Embryonic facial prominence (tissue), 1 donor: Measurements from ENCODE around the gene SLC1A2.
"Not testable (repeated sequence)": the region's sequence is repeated elsewhere in the genome, so short reads cannot be mapped to it uniquely, and the experiment has no call there.

ENCODE experiments used
- DNase-seq: peaks from one replicate; pipeline ENCODE4 v3.0.0-alpha.2; 2016; ENCODE audit errors: extremely low spot score

SLC1A2 gene

GRCh38 chr11:35242412-35243242, 176.7 kb downstream of the SLC1A2 start:
- no peak for DNase-seq

DNA sequence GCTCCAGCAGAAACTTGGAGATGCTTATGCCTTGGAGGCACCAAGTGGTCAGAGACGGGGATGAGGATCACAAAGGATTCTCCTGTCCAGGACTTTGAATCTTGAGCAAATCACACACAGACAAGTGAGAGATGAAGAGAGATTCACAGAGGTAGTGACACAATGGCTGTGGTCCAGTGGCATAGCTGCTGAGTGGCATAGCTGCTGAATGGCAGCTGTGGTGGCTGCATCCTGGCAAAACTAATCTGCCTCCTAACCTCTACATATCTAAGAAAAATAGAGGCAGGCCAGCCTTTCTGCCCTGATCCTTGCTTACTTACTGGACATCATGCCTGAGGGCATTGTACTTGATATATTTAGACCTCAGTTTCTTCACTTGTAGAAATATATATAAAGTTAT, 177.8 kb downstream of the SLC1A2 start:
- DNase-seq: no peak

GRCh38 chr11:35241083-35241482, 178.3 kb downstream of the SLC1A2 start:
- DNase-seq: no peak

- no peak for DNase-seq
These were observed 179.8 kb downstream of the SLC1A2 start for GRCh38 chr11:35239471-35240075.

GRCh38 chr11:35238882-35239281, 180.5 kb downstream of the SLC1A2 start:
- DNase-seq: no peak

DNA sequence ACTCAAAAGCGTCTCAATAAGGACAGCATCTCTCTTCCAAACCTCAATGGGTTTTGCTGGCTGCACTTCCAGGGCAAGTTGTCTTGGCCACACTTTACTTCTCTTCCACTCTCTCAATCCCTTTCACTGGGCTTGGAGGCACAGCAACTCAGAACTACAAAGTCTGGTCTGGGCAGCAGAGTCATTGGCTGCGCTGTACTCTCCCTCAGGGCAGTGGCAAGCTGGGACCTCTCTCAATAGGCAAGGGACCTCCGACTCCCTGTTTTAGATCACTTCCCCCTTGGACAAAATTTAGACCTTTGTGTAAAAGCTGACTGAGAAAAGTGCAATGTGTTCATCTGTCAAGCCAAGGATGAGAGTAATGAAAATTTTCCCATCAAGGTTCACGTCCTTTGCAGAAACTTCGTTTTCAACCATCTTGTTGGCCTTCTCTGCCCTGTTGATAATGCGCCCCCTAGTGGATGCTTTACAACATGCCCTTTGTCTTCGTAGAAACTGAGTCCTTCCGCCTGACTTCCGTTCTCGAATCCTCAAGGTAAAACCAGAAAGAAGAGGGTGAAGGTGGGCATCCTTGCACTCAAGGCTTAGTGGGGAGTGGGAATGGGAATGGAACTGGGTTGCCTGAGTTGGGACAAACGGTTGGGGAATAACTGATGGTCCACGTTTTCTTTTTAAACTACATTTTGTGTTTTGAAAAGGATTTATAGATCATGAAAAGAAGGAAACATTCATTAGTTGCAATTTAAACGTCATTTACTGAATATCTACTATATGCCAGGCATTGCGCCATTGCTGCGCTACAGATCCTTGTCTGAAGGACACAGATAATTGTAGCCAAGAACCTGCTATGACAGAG, 181.3 kb downstream of the SLC1A2 start:
- no peak for DNase-seq

- DNase-seq: no peak
These were observed 182.0 kb downstream of the SLC1A2 start for GRCh38 chr11:35237351-35237750.

DNA sequence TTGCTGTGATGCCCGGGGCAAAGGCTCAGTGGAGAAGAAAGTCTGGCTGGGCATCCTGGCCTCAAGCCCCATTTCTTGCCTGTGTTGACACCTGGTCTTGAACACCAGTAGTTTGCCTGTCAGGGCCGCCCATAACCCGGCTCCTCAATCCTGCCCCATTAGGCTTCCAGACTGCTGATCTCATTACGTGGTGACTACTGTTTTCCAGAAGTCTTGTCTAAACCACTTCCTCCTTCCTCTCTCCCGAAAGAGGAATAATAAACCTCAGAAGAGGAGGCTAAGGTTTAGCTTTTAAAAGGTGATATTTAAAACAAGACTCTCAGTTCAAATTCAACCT, 182.7 kb downstream of the SLC1A2 start:
- DNase-seq: no peak

DNA sequence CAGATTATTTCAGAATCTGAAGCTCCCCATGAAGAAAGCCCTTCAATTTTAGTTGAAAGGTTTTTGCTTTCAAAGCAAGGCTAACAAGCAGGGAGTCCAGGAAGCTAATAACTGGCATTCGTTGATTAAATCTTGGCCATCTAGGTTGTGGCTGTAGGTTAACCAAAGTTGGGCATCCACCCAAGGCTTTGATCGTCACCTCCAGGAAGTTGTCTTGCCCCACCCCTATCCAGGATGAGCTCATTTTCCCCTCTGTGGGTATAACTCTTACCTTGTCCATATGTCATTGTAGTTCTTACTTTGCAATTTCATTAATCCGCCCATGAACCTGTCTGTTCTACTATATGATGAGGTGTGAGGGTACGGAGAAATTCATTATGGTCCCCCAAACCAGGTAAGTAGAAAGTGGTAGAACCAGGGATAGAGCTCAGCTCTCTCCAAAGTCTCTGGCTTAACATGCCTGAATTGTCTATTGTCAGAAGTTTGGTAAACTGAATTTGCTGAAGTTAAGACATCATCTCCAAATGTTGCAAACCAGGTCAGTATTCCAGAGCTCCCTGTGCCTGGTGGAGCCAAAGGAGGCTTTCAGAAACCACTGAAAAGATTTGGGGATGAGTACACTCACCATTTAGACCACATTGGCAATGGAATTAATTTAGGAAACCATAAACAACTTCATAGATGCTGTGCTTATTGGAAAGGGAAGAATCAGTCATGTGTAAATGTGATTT, 183.3 kb downstream of the SLC1A2 start:
- no peak for DNase-seq

DNA sequence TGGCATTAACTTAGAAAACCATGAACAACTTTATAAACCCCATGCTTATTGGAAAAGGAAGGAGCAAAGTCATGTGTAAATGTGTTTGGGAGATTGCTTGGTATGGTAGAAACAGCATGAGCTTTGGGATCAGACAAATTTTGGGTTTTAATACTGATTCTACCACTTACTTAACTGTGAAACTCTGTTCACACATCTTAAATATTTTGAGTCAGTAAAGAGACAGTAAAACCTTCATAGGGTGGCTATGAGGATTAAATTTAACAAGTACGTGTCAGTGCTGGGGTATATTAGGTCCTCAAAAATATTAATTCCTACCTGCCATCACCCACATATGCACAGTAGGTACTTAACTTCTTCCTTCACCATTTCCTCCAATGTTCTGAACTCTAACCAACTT, 183.9 kb downstream of the SLC1A2 start:
- DNase-seq: no peak

DNA sequence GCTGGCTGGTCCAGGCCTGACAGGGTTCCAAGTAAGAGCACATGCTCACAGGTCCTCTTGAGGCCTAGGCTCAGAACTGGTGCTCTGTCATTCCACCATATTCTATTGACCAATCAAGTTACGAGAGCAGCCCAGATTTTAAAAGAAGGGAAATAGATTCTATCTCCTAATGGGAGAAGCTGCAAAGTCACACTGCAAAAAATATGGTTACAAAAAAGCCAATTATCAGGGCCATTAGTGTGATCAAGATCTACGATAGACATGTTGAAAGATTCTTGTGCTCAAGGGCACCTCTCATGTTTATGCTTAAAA, 184.2 kb downstream of the SLC1A2 start:
- no peak for DNase-seq

DNA sequence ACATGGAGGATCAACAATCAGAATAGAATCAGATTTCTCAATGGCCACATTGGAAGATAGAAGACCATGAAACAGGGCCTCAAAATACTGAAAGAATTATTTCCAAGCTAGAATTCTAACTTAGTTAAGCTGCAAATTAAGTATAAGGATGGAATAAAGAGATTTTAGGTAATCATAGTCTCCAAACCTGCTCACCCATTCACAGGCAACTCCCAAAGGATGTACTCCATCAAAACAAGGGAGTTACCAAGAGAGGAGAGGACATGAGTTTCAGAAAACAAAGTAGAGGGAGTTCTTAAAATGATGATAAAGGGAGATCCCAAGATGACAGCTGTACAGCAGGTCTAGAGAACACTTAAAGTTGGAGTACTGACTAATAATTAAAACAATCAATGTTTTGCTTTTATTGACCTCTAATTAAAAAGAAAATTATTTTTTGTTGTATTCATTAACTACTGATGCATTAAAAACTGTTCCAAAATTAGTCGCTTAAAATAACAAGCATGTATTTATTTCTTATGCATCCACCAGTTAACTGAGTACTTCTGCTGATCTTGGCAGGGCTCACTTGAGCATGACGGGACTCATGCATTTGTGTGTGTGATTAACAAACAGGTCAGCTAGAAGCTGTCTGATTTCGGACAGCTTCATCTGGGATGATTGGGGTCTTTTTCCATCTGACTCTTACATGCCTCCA, 184.8 kb downstream of the SLC1A2 start:
- no peak for DNase-seq

GRCh38 chr11:35233518-35233917, 185.8 kb downstream of the SLC1A2 start:
- no peak for DNase-seq

DNA sequence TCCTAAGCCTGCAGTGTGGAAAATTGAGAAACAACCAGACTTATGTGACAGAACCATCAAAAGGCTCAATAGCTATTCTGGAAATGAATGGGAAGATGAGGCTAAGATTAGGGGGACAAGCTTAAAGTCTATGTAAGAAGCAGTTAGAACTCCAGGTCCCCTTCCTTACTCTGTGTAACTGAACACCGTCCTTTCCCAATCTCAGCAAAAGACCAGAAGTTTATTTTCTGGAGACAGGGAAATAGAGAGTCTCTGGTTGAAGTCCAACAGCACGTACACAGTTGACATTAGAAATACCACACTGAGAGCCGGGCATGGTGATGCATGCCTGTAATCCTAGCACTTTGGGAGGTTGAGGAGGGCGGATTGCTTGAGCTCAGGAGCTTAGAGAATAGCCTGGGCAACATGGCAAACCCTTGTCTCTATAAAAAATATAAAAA, 186.4 kb downstream of the SLC1A2 start:
- no peak for DNase-seq

- DNase-seq: no peak
These were observed 188.1 kb downstream of the SLC1A2 start for GRCh38 chr11:35231076-35231860.

- no peak for DNase-seq
These were observed 189.0 kb downstream of the SLC1A2 start for GRCh38 chr11:35230388-35230787.

DNA sequence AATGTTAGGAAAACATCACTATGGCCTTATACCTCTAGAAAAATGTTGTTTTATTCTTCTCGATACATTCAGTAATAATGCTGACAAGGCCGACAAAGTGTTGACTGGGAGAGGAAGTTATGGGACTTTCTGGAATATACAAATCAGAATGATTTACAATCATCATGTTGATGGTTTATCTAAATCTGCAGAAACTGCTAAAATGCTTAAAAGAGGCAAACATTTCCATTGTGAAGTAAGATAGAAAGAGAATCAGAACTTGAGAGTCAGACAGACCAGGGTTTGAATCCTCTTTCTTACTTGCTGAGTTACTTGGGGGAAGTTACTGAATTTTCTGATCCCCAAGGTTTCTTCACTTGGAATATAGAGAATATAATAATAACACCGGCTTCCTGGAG, 191.0 kb downstream of the SLC1A2 start:
- DNase-seq: no peak

- DNase-seq: no peak
These were observed 191.6 kb downstream of the SLC1A2 start for GRCh38 chr11:35227576-35228327.

GRCh38 chr11:35226756-35227155, 192.6 kb downstream of the SLC1A2 start:
- DNase-seq: not testable (repeated sequence)

DNA sequence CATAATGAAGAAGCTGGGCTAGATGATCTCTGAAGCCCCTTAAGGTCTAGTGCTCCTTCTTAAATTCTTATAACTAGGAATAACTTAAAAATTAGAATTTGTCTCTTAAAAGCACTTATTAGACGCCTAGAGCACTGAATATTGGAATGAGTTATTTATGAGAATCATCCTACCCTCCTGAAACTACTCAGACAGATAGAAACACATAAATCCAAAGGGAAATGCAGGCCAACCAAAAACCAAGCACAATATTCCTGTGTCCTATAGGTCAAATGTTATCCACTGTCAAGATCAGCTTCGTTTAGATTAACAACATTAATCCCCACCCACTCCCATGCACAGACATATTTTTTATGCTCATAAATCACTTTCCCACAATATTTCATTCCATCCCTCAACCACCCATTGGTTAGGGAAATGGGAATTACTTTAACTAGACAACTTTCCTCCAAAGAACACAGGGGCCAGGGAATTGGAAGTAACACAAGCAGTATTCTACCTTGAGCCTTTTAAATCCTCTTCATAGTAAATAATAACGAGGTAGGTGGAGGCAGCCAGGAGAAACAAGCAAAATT, 193.3 kb downstream of the SLC1A2 start:
- DNase-seq: no peak
